ENCODE data around the gene SLC43A2. TPM values are rescaled to one million over a fixed set of nuclear protein-coding genes. Genes with fewer than 3 reads are reported as not detected.
"Not testable (repeated sequence)": the region's sequence is repeated elsewhere in the genome, so short reads cannot be mapped to it uniquely, and the experiment has no call there.

The SLC43A2 gene
- total RNA-seq, 4 donors from 2014 or later, result 4.8 to 11.8 (median 10.6) TPM

- TF ChIP-seq EP300 (IDR thresholded peaks at IDR 0.05) (no peak), POLR2A (IDR thresholded peaks at IDR 0.05) (no peak), CTCF (IDR thresholded peaks at IDR 0.05) (no peak), POLR2AphosphoS5 (IDR thresholded peaks at IDR 0.05) (no peak)
- WGBS, result 44% methylated on average over 2 of the region's 2 CpGs
- Histone ChIP-seq H3K36me3 (peaks cover 92% of the 10 kb centered on the region), H3K9me3 (no peaks in the 10 kb centered on the region), H3K4me1 (no peaks in the 10 kb centered on the region), H3K27me3 (no peaks in the 10 kb centered on the region), H3K27ac (no peak overlapping the region), H3K4me3 (no peak overlapping the region)
- DNase-seq (ENCODE audit: low spot score in 2 of 2), result no peak
These were observed 98.8 kb downstream of the SLC43A2 start for GRCh38 chr17:1529863-1530262.

DNA sequence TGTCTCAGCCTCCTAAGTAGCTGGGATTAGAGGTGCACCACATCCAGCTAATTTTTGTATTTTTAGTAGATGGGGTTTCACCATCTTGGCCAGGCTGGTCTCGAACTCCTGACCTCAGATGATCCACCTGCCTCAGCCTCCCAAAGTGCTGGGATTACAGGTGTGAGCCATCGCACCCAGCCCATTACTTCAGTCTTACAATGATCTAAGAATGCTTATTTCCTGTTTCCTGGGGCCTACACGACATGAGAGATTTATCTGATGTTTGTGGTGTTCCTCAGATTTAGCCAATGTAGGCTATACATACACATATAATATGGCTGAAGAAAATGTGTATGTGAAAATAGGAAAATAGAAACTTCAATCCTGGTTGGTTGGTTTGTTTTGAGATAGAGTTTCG is 101.8 kb downstream of the SLC43A2 start:
- 88% methylated on average over 4 of the region's 4 CpGs for WGBS
- H3K27me3 ChIP-seq; H3K9me3 ChIP-seq; H3K4me3 ChIP-seq; DNase-seq (ENCODE audit: low spot score in 2 of 2); H3K4me1 ChIP-seq; H3K27ac ChIP-seq: not testable (repeated sequence)
- H3K36me3 ChIP-seq, result peaks cover 84% of the 10 kb centered on the region

DNA sequence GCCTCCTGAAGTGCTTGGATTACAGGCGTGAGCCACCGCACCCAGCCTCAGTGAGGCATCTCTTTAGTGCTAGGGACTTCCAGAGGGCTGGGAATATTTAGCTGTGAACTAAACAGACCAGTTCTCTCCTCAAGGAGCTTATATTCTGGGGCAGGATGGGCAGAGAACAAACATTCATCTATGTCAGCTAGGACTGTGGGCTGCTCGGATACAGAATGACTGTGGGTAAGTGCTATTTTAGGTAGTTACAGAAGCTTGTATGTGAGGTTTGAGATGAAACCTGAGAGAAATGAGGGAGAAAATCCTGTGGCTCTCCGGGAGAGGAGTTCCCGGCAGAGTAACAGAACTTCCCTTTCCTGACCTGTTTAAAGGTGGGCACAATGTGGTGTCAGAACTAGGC is 106.0 kb downstream of the SLC43A2 start:
- H3K36me3 ChIP-seq, result peaks cover 61% of the 10 kb centered on the region
- no peaks in the 10 kb centered on the region for H3K9me3 ChIP-seq
- no peak overlapping the region for H3K4me3 ChIP-seq
- no peak for DNase-seq (ENCODE audit: low spot score in 2 of 2)
- peaks cover 2% of the 10 kb centered on the region for H3K4me1 ChIP-seq
- 95% methylated on average over 5 of the region's 5 CpGs for WGBS
- no peak overlapping the region for H3K27ac ChIP-seq
- TF ChIP-seq EP300 (IDR thresholded peaks at IDR 0.05), result no peak
- no peak for TF ChIP-seq CTCF (IDR thresholded peaks at IDR 0.05)
- TF ChIP-seq POLR2AphosphoS5 (IDR thresholded peaks at IDR 0.05), result no peak
- TF ChIP-seq POLR2A (IDR thresholded peaks at IDR 0.05), result no peak
- no peaks in the 10 kb centered on the region for H3K27me3 ChIP-seq

- DNase-seq (ENCODE audit: low spot score in 2 of 2), result no peak
- TF ChIP-seq POLR2AphosphoS5 (IDR thresholded peaks at IDR 0.05) (no peak), POLR2A (IDR thresholded peaks at IDR 0.05) (no peak), CTCF (IDR thresholded peaks at IDR 0.05) (no peak), EP300 (IDR thresholded peaks at IDR 0.05) (no peak)
- Histone ChIP-seq H3K27me3 (no peaks in the 10 kb centered on the region), H3K4me1 (peaks cover 7% of the 10 kb centered on the region), H3K4me3 (no peak overlapping the region), H3K36me3 (peaks cover 49% of the 10 kb centered on the region), H3K9me3 (no peaks in the 10 kb centered on the region), H3K27ac (no peak overlapping the region)
- 88% methylated on average over 10 of the region's 10 CpGs for WGBS
These were observed 107.5 kb downstream of the SLC43A2 start for GRCh38 chr17:1521086-1521640.

- Histone ChIP-seq H3K4me3 (no peak overlapping the region), H3K27me3 (no peaks in the 10 kb centered on the region), H3K27ac (no peak overlapping the region), H3K9me3 (no peaks in the 10 kb centered on the region), H3K36me3 (peaks cover 38% of the 10 kb centered on the region), H3K4me1 (peaks cover 20% of the 10 kb centered on the region)
- 85% methylated on average over 7 of the region's 7 CpGs for WGBS
- TF ChIP-seq CTCF (IDR thresholded peaks at IDR 0.05), result no peak
- DNase-seq (ENCODE audit: low spot score in 2 of 2), result no peak
These were observed 109.0 kb downstream of the SLC43A2 start for GRCh38 chr17:1519678-1520077.

Other genes starting within 250 kb of the SLC43A2 start
- 100 to 1,000 TPM; 467 to 572 (median 520) TPM for gene YWHAE, start 228.6 kb downstream of the SLC43A2 start, total RNA-seq
- 10 to 100 TPM; 38.9 to 53.7 (median 49.0) TPM for gene CRK, start 172.6 kb downstream of the SLC43A2 start, total RNA-seq
- gene MYO1C, start 136.1 kb downstream of the SLC43A2 start, total RNA-seq, result 100 to 1,000 TPM in 2 of 4 donors, 10 to 100 TPM in 2; 74.9 to 116 (median 103) TPM
- 100 to 1,000 TPM in 3 of 4 donors, 10 to 100 TPM in 1; 91.8 to 160 (median 123) TPM for gene INPP5K, start 112.2 kb downstream of the SLC43A2 start, total RNA-seq
- gene PITPNA, start 66.0 kb downstream of the SLC43A2 start, total RNA-seq, result 10 to 100 TPM; 49.6 to 71.9 (median 61.5) TPM
- 10 to 100 TPM in 1 of 4 donors, 1 to 10 TPM in 3; 1.8 to 12.4 (median 4.6) TPM for gene SCARF1, start 16.9 kb upstream of the SLC43A2 start, total RNA-seq
- 10 to 100 TPM; 11.9 to 26.0 (median 20.1) TPM for gene RILP, start 21.0 kb upstream of the SLC43A2 start, total RNA-seq
- gene PRPF8, start 56.0 kb upstream of the SLC43A2 start, total RNA-seq, result 100 to 1,000 TPM; 186 to 341 (median 220) TPM
- 1 to 10 TPM; 2.2 to 4.6 (median 2.9) TPM for gene TLCD2, start 81.5 kb upstream of the SLC43A2 start, total RNA-seq
- gene WDR81, start 95.9 kb upstream of the SLC43A2 start, total RNA-seq, result 10 to 100 TPM; 40.0 to 61.7 (median 51.3) TPM
- 1 to 10 TPM; 3.9 to 7.4 (median 5.9) TPM for gene SERPINF2, start 114.0 kb upstream of the SLC43A2 start, total RNA-seq
- gene SERPINF1, start 133.2 kb upstream of the SLC43A2 start, total RNA-seq, result 100 to 1,000 TPM; 146 to 256 (median 194) TPM
- gene SMYD4, start 201.1 kb upstream of the SLC43A2 start, total RNA-seq, result 10 to 100 TPM in 2 of 4 donors, 1 to 10 TPM in 2; 6.4 to 31.7 (median 14.3) TPM
- 10 to 100 TPM; 27.6 to 58.2 (median 36.7) TPM for gene RPA1, start 201.2 kb upstream of the SLC43A2 start, total RNA-seq

All from suprapubic skin (tissue), 4 donors.